Body of pancreas (tissue), 4 donors: ENCODE data around the gene HOXD13. TPM values are rescaled to one million over a fixed set of nuclear protein-coding genes. Genes with fewer than 3 reads are reported as not detected.

Experiments used
- ATAC-seq: fragments of 150-250 bp; one replicate; pipeline ENCODE4 v1.9.1; 2016
- DNase-seq, 4 donors: peaks; one replicate each; pipeline ENCODE4 v3.0.0-alpha.2; 2019
- H3K27ac ChIP-seq, 4 donors: fragments of 200-600 bp; sonication (generic); 1 replicate in 3 of 4; 2 replicates in 1 of 4; pipeline versions ENCODE4 v1.5.1 to v1.6.1; 2016 to 2019; ENCODE audit warnings: mild to moderate bottlenecking in 1 of 4, mixed read lengths in 1 of 4, moderate library complexity in 1 of 4
- H3K27me3 ChIP-seq, 2 donors: fragments of 200-600 bp; sonication (generic); one replicate each; pipeline ENCODE4 v1.6.0; 2016; ENCODE audit warnings: mild to moderate bottlenecking in 1 of 2
- H3K36me3 ChIP-seq, 2 donors: fragments of 200-600 bp; sonication (generic); replicated peaks in 1 of 2; 2 replicates each; pipeline ENCODE4 v1.5.1; 2016; ENCODE audit warnings: low read depth in 2 of 2; ENCODE audit not compliant: insufficient read depth in 1 of 2
- H3K4me1 ChIP-seq: fragments of 200-600 bp; sonication (generic); one replicate; pipeline ENCODE4 v1.6.0; 2016
- H3K4me3 ChIP-seq, 2 donors: fragments of 200-600 bp; sonication (generic); 1 replicate in 1 of 2; 2 replicates in 1 of 2; pipeline ENCODE4 v1.5.1; 2016 to 2019
- H3K9me3 ChIP-seq, 3 donors: fragments of 200-600 bp; sonication (generic); 1 replicate in 2 of 3; 2 replicates in 1 of 3; pipeline ENCODE4 v1.5.1; 2016
- POLR2A ChIP-seq, 3 donors: fragments of 450-650 bp; IDR thresholded peaks; one replicate each; pipeline ENCODE4 v1.6.1; 2016; ENCODE audit warnings: antibody characterized with exemption in 3 of 3, mild to moderate bottlenecking in 2 of 3
- WGBS, 2 donors: methylation state at CpG; one replicate each; pipeline ENCODE4 v1.1.5; 2017; 5-methylcytosine and 5-hydroxymethylcytosine counted together
- intact Hi-C: fragments of 100-400 bp; cut with DNase I; formaldehyde crosslinking; loops from one replicate; pipeline ENCODE4 v1.15.1; 2023
- total RNA-seq, 2 donors: library from RNA; depleted of rRNA; stranded (reverse); fragments of >200 nt; gene quantifications; one replicate each; pipeline ENCODE4 v1.1.0, GENCODE V29; 2016
- TF ChIP-seq, protein P1 (sequence below), 7 experiments: fragments of 450-650 bp in 4 of 7; fragments of 200-600 bp in 3 of 7; sonication (generic) in 3 of 7; IDR thresholded peaks; one replicate each; pipeline ENCODE4 v1.5.1; 2016 to 2019; ENCODE audit warnings: antibody characterized with exemption in 7 of 7

HOXD13 gene
- total RNA-seq, 2 donors from 2014 or later, result not detected

DNA sequence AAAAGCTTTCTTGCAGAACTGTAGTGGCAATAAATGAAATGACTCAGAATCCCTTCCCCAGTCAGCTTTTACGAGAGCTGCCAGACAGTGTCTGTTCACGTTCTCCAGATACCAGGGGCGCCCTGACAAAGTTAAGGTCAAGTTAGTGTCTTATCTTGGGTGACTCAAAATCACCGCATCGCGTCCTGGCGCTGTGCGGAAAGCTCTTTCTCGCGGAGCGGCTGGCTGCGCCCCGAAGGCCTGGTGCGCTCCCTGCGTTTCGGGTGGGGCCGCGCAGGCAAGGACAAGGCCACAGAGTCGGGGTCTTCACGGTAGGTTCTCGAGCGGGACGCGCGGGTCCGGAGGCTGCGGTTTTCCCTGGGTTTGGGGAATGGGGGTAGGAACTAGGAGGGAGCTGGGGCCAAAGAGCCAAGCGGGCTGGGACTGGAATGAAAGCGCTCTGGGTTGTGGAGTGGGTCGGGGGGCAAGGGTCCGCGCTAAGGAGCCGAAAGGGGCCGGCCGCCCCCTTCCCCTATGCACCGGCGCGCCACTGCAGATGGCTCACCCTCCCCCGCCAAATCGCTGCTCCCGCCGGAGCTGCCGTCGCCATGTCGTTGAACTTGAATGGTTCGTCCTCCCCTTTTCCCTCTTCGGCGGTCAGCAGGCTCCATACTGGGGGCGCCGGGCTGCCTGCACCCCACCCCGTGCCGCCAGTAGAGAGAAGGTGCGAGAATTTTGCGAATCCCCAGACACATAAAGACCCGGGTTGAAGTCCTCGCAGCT lies 12.0 kb downstream of the HOXD13 start:
- H3K4me3 ChIP-seq, result no peak overlapping the region
- intact Hi-C loops, result no loop called here
- no peak overlapping the region for H3K27ac ChIP-seq
- no peaks in the 10 kb centered on the region for H3K9me3 ChIP-seq
- TF ChIP-seq, protein P1, sequence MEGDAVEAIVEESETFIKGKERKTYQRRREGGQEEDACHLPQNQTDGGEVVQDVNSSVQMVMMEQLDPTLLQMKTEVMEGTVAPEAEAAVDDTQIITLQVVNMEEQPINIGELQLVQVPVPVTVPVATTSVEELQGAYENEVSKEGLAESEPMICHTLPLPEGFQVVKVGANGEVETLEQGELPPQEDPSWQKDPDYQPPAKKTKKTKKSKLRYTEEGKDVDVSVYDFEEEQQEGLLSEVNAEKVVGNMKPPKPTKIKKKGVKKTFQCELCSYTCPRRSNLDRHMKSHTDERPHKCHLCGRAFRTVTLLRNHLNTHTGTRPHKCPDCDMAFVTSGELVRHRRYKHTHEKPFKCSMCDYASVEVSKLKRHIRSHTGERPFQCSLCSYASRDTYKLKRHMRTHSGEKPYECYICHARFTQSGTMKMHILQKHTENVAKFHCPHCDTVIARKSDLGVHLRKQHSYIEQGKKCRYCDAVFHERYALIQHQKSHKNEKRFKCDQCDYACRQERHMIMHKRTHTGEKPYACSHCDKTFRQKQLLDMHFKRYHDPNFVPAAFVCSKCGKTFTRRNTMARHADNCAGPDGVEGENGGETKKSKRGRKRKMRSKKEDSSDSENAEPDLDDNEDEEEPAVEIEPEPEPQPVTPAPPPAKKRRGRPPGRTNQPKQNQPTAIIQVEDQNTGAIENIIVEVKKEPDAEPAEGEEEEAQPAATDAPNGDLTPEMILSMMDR (IDR thresholded peaks at IDR 0.05), result no peak
- no peak for TF ChIP-seq POLR2A (IDR thresholded peaks at IDR 0.05)
- H3K4me1 ChIP-seq, result peaks cover 28% of the 10 kb centered on the region
- no peak for ATAC-seq
- 2 to 4% methylated on average over 54 to 55 of the region's 56 CpGs for WGBS, 2 donors
- no peaks in the 10 kb centered on the region for H3K36me3 ChIP-seq
- peaks cover 0 to 71% of the 10 kb centered on the region in 2 donors for H3K27me3 ChIP-seq
- DNase-seq, result no peak

DNA sequence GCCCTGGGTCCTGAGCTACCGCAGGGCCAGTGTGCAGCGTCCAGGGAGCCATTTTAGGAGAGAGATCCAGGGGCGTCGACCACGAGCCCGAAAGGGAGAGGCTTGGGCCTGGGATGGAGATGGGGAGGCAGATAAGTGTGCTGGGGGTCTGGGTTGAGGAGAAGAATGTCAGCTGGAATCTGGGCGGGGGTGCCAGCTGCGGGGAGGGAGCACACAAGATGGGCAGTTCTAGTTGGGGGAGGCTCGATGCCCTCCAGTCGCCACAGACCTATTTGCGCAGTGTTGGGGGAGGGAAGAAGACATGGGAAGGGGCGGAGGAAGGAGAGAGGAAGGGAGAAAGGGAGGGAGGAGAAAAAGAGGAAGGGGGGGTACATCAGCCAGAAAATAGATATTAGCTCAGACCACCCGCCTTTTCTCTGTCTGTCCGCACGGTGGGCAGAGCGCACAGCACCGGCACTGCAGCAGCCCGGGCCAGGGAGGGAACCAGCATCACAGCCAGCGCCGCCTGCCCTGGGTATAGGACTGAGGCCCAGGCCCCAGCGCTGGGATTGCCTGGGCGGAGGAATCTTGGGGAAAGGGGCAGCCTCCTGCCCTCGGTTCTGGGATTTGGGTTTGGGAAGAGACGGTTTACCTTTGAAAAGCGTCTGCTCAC lies 12.7 kb downstream of the HOXD13 start:
- peaks cover 22% of the 10 kb centered on the region for H3K4me1 ChIP-seq
- no peak for DNase-seq

DNA sequence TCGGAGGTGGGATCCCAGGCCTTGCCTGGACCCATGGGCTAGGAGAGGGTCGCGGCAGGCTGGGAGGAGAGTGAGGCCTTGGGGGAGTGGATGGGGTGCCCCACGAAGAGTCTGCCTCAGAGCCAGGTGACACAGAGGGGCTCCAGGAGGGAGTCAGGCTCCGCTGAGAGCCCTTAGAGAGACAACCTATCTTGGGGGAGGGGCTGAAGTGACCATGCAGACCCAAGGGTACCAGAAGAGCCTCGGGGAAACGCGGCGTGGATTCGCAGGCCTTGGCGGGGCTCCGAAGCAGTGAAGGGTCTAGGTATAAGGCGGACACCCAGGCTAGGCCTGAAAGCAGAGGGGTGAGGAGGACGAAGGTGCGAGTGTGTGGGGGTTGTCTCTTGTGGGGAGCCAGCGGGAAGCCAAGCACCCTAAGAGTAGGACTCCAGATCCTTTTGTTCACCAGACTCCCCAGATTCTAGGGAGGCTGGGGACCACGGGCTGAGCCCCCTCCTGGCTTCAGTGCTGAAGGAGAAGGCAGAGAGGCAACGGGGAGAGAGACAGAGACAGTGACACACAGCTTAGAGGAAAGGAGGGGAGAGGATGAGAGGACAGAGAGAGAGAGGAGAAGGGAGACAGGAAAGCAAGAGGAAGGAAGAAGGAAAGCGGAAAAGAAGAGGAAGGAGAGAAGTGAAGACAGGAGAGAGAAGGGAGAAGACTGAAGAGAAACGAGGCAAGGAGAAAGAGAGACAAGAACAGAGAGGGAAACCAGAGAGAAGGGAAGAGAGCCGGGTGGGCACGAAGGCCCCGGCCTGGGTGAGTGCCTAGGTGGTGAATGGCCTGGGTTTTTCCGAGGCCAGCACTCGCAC lies 13.4 kb downstream of the HOXD13 start:
- Histone ChIP-seq H3K27ac (no peak overlapping the region), H3K9me3 (no peaks in the 10 kb centered on the region), H3K4me1 (peaks cover 22% of the 10 kb centered on the region), H3K27me3 (peaks cover 0 to 64% of the 10 kb centered on the region in 2 donors), H3K36me3 (no peaks in the 10 kb centered on the region), H3K4me3 (no peak overlapping the region)
- intact Hi-C loops, result no loop called here
- 3 to 6% methylated on average over 25 of the region's 25 CpGs for WGBS, 2 donors
- no peak for TF ChIP-seq POLR2A (IDR thresholded peaks at IDR 0.05)
- TF ChIP-seq, protein P1 (IDR thresholded peaks at IDR 0.05), result no peak
- DNase-seq (no peak), ATAC-seq (no peak)

More for the DNA sequence above, 12.7 kb downstream of the HOXD13 start:
- no peak overlapping the region for H3K27ac ChIP-seq
- no peaks in the 10 kb centered on the region for H3K36me3 ChIP-seq
- intact Hi-C loops, result no loop called here
- no peak for ATAC-seq
- H3K27me3 ChIP-seq, result peaks cover 0 to 63% of the 10 kb centered on the region in 2 donors
- H3K4me3 ChIP-seq, result no peak overlapping the region
- WGBS, 2 donors, result 2 to 7% methylated on average over 23 to 25 of the region's 25 CpGs
- no peaks in the 10 kb centered on the region for H3K9me3 ChIP-seq
- no peak for TF ChIP-seq POLR2A (IDR thresholded peaks at IDR 0.05)

DNA sequence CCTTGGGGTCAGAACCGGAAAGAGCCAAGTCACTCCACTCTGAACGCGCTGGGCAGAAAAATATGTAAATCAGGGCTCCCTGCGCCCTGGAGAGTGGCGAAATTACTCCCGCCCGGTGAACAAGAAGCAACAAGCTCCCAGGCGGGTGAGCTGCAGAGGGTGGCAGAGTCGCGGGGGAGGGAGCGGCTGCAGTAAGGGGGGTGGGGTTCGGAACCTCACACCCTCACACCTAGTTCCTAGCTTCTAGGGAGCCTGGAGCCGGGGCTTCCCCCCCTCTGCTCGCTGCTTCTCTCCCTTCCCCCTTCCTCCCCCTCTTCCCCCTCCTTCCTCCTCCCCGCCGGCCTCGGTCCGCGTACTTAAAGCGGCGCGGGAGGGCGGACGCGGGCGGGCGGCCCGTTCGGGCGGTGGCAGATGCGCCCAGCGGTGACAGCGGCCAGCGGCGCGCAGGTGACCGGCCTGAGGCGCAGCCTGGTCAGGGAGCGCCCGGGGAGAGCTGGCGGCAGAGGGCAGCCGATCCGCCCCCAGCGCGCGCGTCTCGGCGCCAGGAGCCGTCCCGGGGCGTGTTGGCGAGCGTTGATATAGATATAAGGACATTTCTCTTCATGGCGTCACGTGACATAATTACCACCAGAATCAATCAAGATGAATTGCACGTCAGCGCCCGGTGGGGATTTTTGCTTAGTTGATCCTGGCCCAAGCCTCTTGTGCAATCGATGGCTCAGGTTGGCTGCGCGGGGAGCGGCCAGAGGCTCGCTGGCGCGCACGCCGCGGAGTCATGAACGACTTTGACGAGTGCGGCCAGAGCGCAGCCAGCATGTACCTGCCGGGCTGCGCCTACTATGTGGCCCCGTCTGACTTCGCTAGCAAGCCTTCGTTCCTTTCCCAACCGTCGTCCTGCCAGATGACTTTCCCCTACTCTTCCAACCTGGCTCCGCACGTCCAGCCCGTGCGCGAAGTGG lies 14.3 kb downstream of the HOXD13 start, which contains the start of gene HOXD11:
Gene HOXD11 (plus strand): TSS at position 700 of the 959 bp plus-strand sequence. CDS start 76 bp downstream, at position 776.
- Histone ChIP-seq H3K4me3 (no peak within 1 kb of the TSS), H3K4me1 (peaks cover 22% of the 10 kb centered on the region), H3K36me3 (no peaks in the 10 kb centered on the region), H3K9me3 (no peaks in the 10 kb centered on the region), H3K27me3 (peaks cover 0 to 72% of the 10 kb centered on the region in 2 donors), H3K27ac (no peak within 1 kb of the TSS)
- ATAC-seq (peak; percentile 62), DNase-seq (peak in 2 of 4 donors; percentile 31 to 42)
- TF ChIP-seq, protein P1 (IDR thresholded peaks at IDR 0.05), result no peak
- no peak for TF ChIP-seq POLR2A (IDR thresholded peaks at IDR 0.05)
- intact Hi-C loops, result no loop called here
- WGBS, 2 donors, result 0 to 2% methylated on average over 8 to 71 of the region's 85 CpGs
